ENCODE data around the gene LIMA1.

The LIMA1 gene

GRCh38 chr12:50268482-50268881 is 14.8 kb downstream of the LIMA1 start:
- no peaks in the 10 kb centered on the region for H3K4me1 ChIP-seq (ENCODE audit: control insufficient read depth, insufficient read depth, low read length)
- H3K27ac ChIP-seq (ENCODE audit: insufficient read depth, low read depth, low read length, poor library complexity, severe bottlenecking): no peak overlapping the region
- no peaks in the 10 kb centered on the region for H3K27me3 ChIP-seq (ENCODE audit: control insufficient read depth, insufficient read depth, low read length, poor library complexity, severe bottlenecking)
- WGBS, 2 experiments: 98 to 100% methylated on average over 1 to 2 of the region's 2 CpGs
- H3K4me3 ChIP-seq (ENCODE audit: insufficient read depth, low read depth, low read length): no peak overlapping the region
- no peaks in the 10 kb centered on the region for H3K9me3 ChIP-seq (ENCODE audit: control insufficient read depth, low read length)
- no peaks in the 10 kb centered on the region for H3K36me3 ChIP-seq (ENCODE audit: control insufficient read depth, insufficient read depth, low read length)

GRCh38 chr12:50265770-50266524 is 17.4 kb downstream of the LIMA1 start:
- 85 to 100% methylated on average over 1 of the region's 1 CpG for WGBS, 2 experiments
- Histone ChIP-seq H3K36me3 (ENCODE audit: control insufficient read depth, insufficient read depth, low read length) (no peaks in the 10 kb centered on the region), H3K4me1 (ENCODE audit: control insufficient read depth, insufficient read depth, low read length) (no peaks in the 10 kb centered on the region), H3K27me3 (ENCODE audit: control insufficient read depth, insufficient read depth, low read length, poor library complexity, severe bottlenecking) (no peaks in the 10 kb centered on the region), H3K4me3 (ENCODE audit: insufficient read depth, low read depth, low read length) (no peak overlapping the region), H3K27ac (ENCODE audit: insufficient read depth, low read depth, low read length, poor library complexity, severe bottlenecking) (no peak overlapping the region), H3K9me3 (ENCODE audit: control insufficient read depth, low read length) (no peaks in the 10 kb centered on the region)

- H3K4me3 ChIP-seq (ENCODE audit: insufficient read depth, low read depth, low read length): no peak overlapping the region
- H3K27me3 ChIP-seq (ENCODE audit: control insufficient read depth, insufficient read depth, low read length, poor library complexity, severe bottlenecking): no peaks in the 10 kb centered on the region
- no peaks in the 10 kb centered on the region for H3K9me3 ChIP-seq (ENCODE audit: control insufficient read depth, low read length)
- no peaks in the 10 kb centered on the region for H3K36me3 ChIP-seq (ENCODE audit: control insufficient read depth, insufficient read depth, low read length)
- WGBS, 2 experiments: 95 to 100% methylated on average over 2 of the region's 2 CpGs
- H3K27ac ChIP-seq (ENCODE audit: insufficient read depth, low read depth, low read length, poor library complexity, severe bottlenecking): no peak overlapping the region
- no peaks in the 10 kb centered on the region for H3K4me1 ChIP-seq (ENCODE audit: control insufficient read depth, insufficient read depth, low read length)
These were observed 19.5 kb downstream of the LIMA1 start for GRCh38 chr12:50263832-50264231.

GRCh38 chr12:50261654-50262053 is 21.7 kb downstream of the LIMA1 start:
- Histone ChIP-seq H3K27me3 (ENCODE audit: control insufficient read depth, insufficient read depth, low read length, poor library complexity, severe bottlenecking) (no peaks in the 10 kb centered on the region), H3K27ac (ENCODE audit: insufficient read depth, low read depth, low read length, poor library complexity, severe bottlenecking) (no peak overlapping the region), H3K9me3 (ENCODE audit: control insufficient read depth, low read length) (no peaks in the 10 kb centered on the region), H3K36me3 (ENCODE audit: control insufficient read depth, insufficient read depth, low read length) (no peaks in the 10 kb centered on the region), H3K4me1 (ENCODE audit: control insufficient read depth, insufficient read depth, low read length) (no peaks in the 10 kb centered on the region), H3K4me3 (ENCODE audit: insufficient read depth, low read depth, low read length) (no peak overlapping the region)
- 91 to 93% methylated on average over 3 of the region's 3 CpGs for WGBS, 2 experiments

- Histone ChIP-seq H3K36me3 (ENCODE audit: control insufficient read depth, insufficient read depth, low read length) (no peaks in the 10 kb centered on the region), H3K4me3 (ENCODE audit: insufficient read depth, low read depth, low read length) (no peak overlapping the region), H3K27me3 (ENCODE audit: control insufficient read depth, insufficient read depth, low read length, poor library complexity, severe bottlenecking) (no peaks in the 10 kb centered on the region), H3K9me3 (ENCODE audit: control insufficient read depth, low read length) (no peaks in the 10 kb centered on the region), H3K4me1 (ENCODE audit: control insufficient read depth, insufficient read depth, low read length) (no peaks in the 10 kb centered on the region), H3K27ac (ENCODE audit: insufficient read depth, low read depth, low read length, poor library complexity, severe bottlenecking) (no peak overlapping the region)
- WGBS, 2 experiments: 79 to 87% methylated on average over 5 of the region's 5 CpGs
These were observed 25.2 kb downstream of the LIMA1 start for GRCh38 chr12:50258167-50258551.

GRCh38 chr12:50257236-50258166 is 25.8 kb downstream of the LIMA1 start:
- H3K4me3 ChIP-seq (ENCODE audit: insufficient read depth, low read depth, low read length): no peak overlapping the region
- H3K27me3 ChIP-seq (ENCODE audit: control insufficient read depth, insufficient read depth, low read length, poor library complexity, severe bottlenecking): no peaks in the 10 kb centered on the region
- no peaks in the 10 kb centered on the region for H3K4me1 ChIP-seq (ENCODE audit: control insufficient read depth, insufficient read depth, low read length)
- 84 to 87% methylated on average over 5 to 6 of the region's 6 CpGs for WGBS, 2 experiments
- no peaks in the 10 kb centered on the region for H3K36me3 ChIP-seq (ENCODE audit: control insufficient read depth, insufficient read depth, low read length)
- H3K27ac ChIP-seq (ENCODE audit: insufficient read depth, low read depth, low read length, poor library complexity, severe bottlenecking): no peak overlapping the region
- no peaks in the 10 kb centered on the region for H3K9me3 ChIP-seq (ENCODE audit: control insufficient read depth, low read length)

- WGBS, 2 experiments: 93 to 96% methylated on average over 2 of the region's 2 CpGs
- H3K4me1 ChIP-seq (ENCODE audit: control insufficient read depth, insufficient read depth, low read length): no peaks in the 10 kb centered on the region
- H3K27me3 ChIP-seq (ENCODE audit: control insufficient read depth, insufficient read depth, low read length, poor library complexity, severe bottlenecking): no peaks in the 10 kb centered on the region
- H3K27ac ChIP-seq (ENCODE audit: insufficient read depth, low read depth, low read length, poor library complexity, severe bottlenecking): no peak overlapping the region
- H3K4me3 ChIP-seq (ENCODE audit: insufficient read depth, low read depth, low read length): no peak overlapping the region
- H3K9me3 ChIP-seq (ENCODE audit: control insufficient read depth, low read length): no peaks in the 10 kb centered on the region
- no peaks in the 10 kb centered on the region for H3K36me3 ChIP-seq (ENCODE audit: control insufficient read depth, insufficient read depth, low read length)
These were observed 26.6 kb downstream of the LIMA1 start for GRCh38 chr12:50256761-50257160.

GRCh38 chr12:50252977-50253602 is 30.2 kb downstream of the LIMA1 start:
- no peaks in the 10 kb centered on the region for H3K4me1 ChIP-seq (ENCODE audit: control insufficient read depth, insufficient read depth, low read length)
- H3K9me3 ChIP-seq (ENCODE audit: control insufficient read depth, low read length): no peaks in the 10 kb centered on the region
- no peak overlapping the region for H3K4me3 ChIP-seq (ENCODE audit: insufficient read depth, low read depth, low read length)
- no peak overlapping the region for H3K27ac ChIP-seq (ENCODE audit: insufficient read depth, low read depth, low read length, poor library complexity, severe bottlenecking)
- no peaks in the 10 kb centered on the region for H3K36me3 ChIP-seq (ENCODE audit: control insufficient read depth, insufficient read depth, low read length)
- no peaks in the 10 kb centered on the region for H3K27me3 ChIP-seq (ENCODE audit: control insufficient read depth, insufficient read depth, low read length, poor library complexity, severe bottlenecking)
- 93 to 96% methylated on average over 5 of the region's 6 CpGs for WGBS, 2 experiments

GRCh38 chr12:50251619-50252252 is 31.6 kb downstream of the LIMA1 start:
- H3K36me3 ChIP-seq (ENCODE audit: control insufficient read depth, insufficient read depth, low read length): no peaks in the 10 kb centered on the region
- no peaks in the 10 kb centered on the region for H3K27me3 ChIP-seq (ENCODE audit: control insufficient read depth, insufficient read depth, low read length, poor library complexity, severe bottlenecking)
- 83 to 93% methylated on average over 6 of the region's 6 CpGs for WGBS, 2 experiments
- H3K4me1 ChIP-seq (ENCODE audit: control insufficient read depth, insufficient read depth, low read length): no peaks in the 10 kb centered on the region
- no peak overlapping the region for H3K27ac ChIP-seq (ENCODE audit: insufficient read depth, low read depth, low read length, poor library complexity, severe bottlenecking)
- H3K9me3 ChIP-seq (ENCODE audit: control insufficient read depth, low read length): no peaks in the 10 kb centered on the region
- H3K4me3 ChIP-seq (ENCODE audit: insufficient read depth, low read depth, low read length): no peak overlapping the region

All from ectodermal cell (in vitro differentiated cells).